ENCODE data around the gene NUP58. TPM values are rescaled to one million over a fixed set of nuclear protein-coding genes. Genes with fewer than 3 reads are reported as not detected.

Gene NUP58
- total and polyA plus RNA-seq, 2 experiments from 2014 or later: 27.6 to 91.8 TPM

- no peak for TF ChIP-seq EZH2phosphoT487 (IDR thresholded peaks at IDR 0.05; ENCODE audit: unreplicated experiment)
- TF ChIP-seq ETS1 (IDR thresholded peaks at IDR 0.05): no peak
- TF ChIP-seq POLR2AphosphoS5 (IDR thresholded peaks at IDR 0.05; ENCODE audit: low read depth): no peak
- TF ChIP-seq ZNF331 (CRISPR knock-in tag; IDR thresholded peaks at IDR 0.05; ENCODE audit: low read depth): no peak
- TF ChIP-seq CTCF (conservative IDR thresholded peaks at IDR 0.05; ENCODE audit: low read depth in 2 of 2): no peak
- TF ChIP-seq JUNB (IDR thresholded peaks at IDR 0.05; ENCODE audit: unreplicated experiment): no peak
These were observed 696 bp downstream of the NUP58 start (continued) for GRCh38 chr13:25302121-25302520.

GRCh38 chr13:25306671-25307464 lies 5.4 kb downstream of the NUP58 start:
- peaks cover 67% of the 10 kb centered on the region for H3K79me2 ChIP-seq (replicated peaks; ENCODE audit: insufficient read depth)
- no peak overlapping the region for H3K27ac ChIP-seq (ENCODE audit: low read depth)
- H3K36me3 ChIP-seq (ENCODE audit: insufficient read depth): peaks cover 33% of the 10 kb centered on the region
- no peak for ATAC-seq
- Mint-ChIP-seq H3K9me3 (no peaks in the 10 kb centered on the region), H3K4me1 (peaks cover 9% of the 10 kb centered on the region; the same call in 2 of the 3 replicates), H3K27ac (no peak overlapping the region), H3K36me3 (ENCODE audit: low read depth) (peaks cover 61% of the 10 kb centered on the region), H3K27me3 (ENCODE audit: insufficient read depth, low read depth, poor library complexity) (no peaks in the 10 kb centered on the region), H3K4me3 (no peak overlapping the region)
- no peaks in the 10 kb centered on the region for H3K27me3 ChIP-seq (ENCODE audit: insufficient read depth)
- DNase-seq (ENCODE audit: low spot score): no peak
- H3K4me2 ChIP-seq: no peak overlapping the region
- H2AFZ ChIP-seq: no peak overlapping the region
- peaks cover 6% of the 10 kb centered on the region for H3K4me1 ChIP-seq (ENCODE audit: insufficient read depth)
- no peaks in the 10 kb centered on the region for H3F3A ChIP-seq (replicated peaks; ENCODE audit: low read depth)
- no peaks in the 10 kb centered on the region for H3K9me2 ChIP-seq (ENCODE audit: insufficient read depth)
- H3K4me3 ChIP-seq: no peak overlapping the region
- H4K20me1 ChIP-seq (replicated peaks; ENCODE audit: insufficient read depth): peaks cover 13% of the 10 kb centered on the region
- TF ChIP-seq POLR2AphosphoS5 (IDR thresholded peaks at IDR 0.05; ENCODE audit: low read depth) (no peak), CREB1 (CRISPR knock-in tag; IDR thresholded peaks at IDR 0.05; ENCODE audit: low read depth) (no peak), EZH2phosphoT487 (IDR thresholded peaks at IDR 0.05; ENCODE audit: unreplicated experiment) (no peak), ZNF462 (CRISPR knock-in tag; IDR thresholded peaks at IDR 0.05) (no peak), ZNF331 (CRISPR knock-in tag; IDR thresholded peaks at IDR 0.05; ENCODE audit: low read depth) (no peak), JUNB (IDR thresholded peaks at IDR 0.05; ENCODE audit: unreplicated experiment) (no peak), STAT1 (IDR thresholded peaks at IDR 0.05; ENCODE audit: unreplicated experiment) (no peak), CTCF (conservative IDR thresholded peaks at IDR 0.05; ENCODE audit: low read depth in 2 of 2) (no peak)

All from GM23338 (cell line).